ENCODE measurements around the gene CSF1.

Gene CSF1

DNA sequence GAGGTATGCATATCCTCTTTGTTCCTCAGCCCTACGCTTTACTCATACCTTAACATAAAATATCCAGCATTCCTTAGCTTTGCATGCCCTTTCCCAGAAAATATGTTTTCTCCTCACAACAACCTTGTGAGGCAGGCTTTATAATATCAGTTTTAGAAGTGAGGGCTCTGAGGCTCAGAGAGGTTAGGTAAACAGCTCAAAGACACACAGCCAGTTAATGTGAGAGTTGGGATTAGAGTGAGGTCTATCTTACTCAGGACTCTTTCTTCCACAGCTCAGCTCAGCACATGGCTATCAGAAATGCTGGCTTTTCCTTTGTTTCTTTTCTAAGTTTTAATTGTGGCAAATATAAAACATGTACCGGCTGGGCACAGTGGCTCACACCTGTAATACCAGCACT, 27.9 kb downstream of the CSF1 start:
- no peak for TF ChIP-seq EZH2phosphoT487 (IDR thresholded peaks at IDR 0.05; ENCODE audit: low read depth)
- TF ChIP-seq, protein P1, sequence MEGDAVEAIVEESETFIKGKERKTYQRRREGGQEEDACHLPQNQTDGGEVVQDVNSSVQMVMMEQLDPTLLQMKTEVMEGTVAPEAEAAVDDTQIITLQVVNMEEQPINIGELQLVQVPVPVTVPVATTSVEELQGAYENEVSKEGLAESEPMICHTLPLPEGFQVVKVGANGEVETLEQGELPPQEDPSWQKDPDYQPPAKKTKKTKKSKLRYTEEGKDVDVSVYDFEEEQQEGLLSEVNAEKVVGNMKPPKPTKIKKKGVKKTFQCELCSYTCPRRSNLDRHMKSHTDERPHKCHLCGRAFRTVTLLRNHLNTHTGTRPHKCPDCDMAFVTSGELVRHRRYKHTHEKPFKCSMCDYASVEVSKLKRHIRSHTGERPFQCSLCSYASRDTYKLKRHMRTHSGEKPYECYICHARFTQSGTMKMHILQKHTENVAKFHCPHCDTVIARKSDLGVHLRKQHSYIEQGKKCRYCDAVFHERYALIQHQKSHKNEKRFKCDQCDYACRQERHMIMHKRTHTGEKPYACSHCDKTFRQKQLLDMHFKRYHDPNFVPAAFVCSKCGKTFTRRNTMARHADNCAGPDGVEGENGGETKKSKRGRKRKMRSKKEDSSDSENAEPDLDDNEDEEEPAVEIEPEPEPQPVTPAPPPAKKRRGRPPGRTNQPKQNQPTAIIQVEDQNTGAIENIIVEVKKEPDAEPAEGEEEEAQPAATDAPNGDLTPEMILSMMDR (IDR thresholded peaks at IDR 0.05; ENCODE audit: low read depth, low read length): no peak
- Histone ChIP-seq H3K9ac (ENCODE audit: low read length) (no peak overlapping the region), H3K9me3 (ENCODE audit: insufficient read depth, low read length) (no peaks in the 10 kb centered on the region), H3K79me2 (ENCODE audit: low read length) (no peaks in the 10 kb centered on the region), H4K20me1 (ENCODE audit: insufficient read depth, low read length) (no peaks in the 10 kb centered on the region), H3K4me1 (ENCODE audit: low read length) (no peaks in the 10 kb centered on the region), H3K4me3 (ENCODE audit: low read length) (no peak overlapping the region), H3K27ac (ENCODE audit: low read length) (no peak overlapping the region), H3K36me3 (replicated peaks; ENCODE audit: low read depth, low read length) (no peaks in the 10 kb centered on the region), H3K4me2 (ENCODE audit: low read length) (no peak overlapping the region), H3K27me3 (ENCODE audit: low read depth, low read length) (no peaks in the 10 kb centered on the region), H2AFZ (ENCODE audit: low read depth, low read length) (no peak overlapping the region)

DNA sequence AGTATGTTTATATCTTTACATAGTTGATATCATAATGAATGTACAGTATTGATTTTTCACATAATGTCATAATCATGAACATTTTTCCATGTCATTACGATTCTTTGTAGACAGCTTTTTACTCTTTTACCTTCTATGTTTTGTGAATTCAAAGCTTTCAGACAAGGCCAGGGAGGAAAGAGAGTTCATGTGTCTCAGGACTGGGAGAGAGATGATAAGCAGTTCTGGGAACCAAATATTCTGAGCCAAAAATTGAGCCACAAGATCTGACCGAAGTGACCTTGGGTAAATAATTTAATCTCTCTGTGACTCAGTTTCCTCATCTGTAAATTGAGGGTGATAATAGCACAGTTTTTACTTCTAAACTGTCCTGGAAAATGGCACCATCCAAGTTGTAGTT, 31.8 kb downstream of the CSF1 start:
- Histone ChIP-seq H3K79me2 (ENCODE audit: low read length) (no peaks in the 10 kb centered on the region), H2AFZ (ENCODE audit: low read depth, low read length) (no peak overlapping the region), H3K4me2 (ENCODE audit: low read length) (no peak overlapping the region), H3K27ac (ENCODE audit: low read length) (no peak overlapping the region), H3K4me3 (ENCODE audit: low read length) (no peak overlapping the region), H3K9ac (ENCODE audit: low read length) (no peak overlapping the region), H3K9me3 (ENCODE audit: insufficient read depth, low read length) (no peaks in the 10 kb centered on the region), H3K36me3 (replicated peaks; ENCODE audit: low read depth, low read length) (no peaks in the 10 kb centered on the region), H3K4me1 (ENCODE audit: low read length) (no peaks in the 10 kb centered on the region), H3K27me3 (ENCODE audit: low read depth, low read length) (no peaks in the 10 kb centered on the region), H4K20me1 (ENCODE audit: insufficient read depth, low read length) (no peaks in the 10 kb centered on the region)
- no peak for TF ChIP-seq EZH2phosphoT487 (IDR thresholded peaks at IDR 0.05; ENCODE audit: low read depth)
- TF ChIP-seq, protein P1 (IDR thresholded peaks at IDR 0.05; ENCODE audit: low read depth, low read length): no peak

DNA sequence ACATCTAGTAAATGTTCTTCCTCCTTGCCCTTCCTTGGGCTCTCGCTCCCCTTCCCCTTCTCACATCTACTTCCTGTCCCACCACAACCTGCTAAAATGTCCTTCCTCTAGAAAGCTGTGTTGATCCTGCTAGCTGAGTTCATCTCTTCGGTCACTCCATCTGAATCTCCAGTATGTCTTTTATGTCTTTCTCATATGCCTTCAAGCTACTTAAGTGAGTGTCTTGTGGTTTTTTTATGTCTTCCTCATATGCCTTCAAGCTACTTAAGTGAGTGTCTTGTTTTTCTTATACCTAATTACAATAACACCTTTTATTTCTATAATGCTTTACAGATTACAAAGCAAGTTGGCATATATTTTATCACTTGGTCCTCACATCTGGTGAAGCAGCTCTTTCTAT, 33.9 kb downstream of the CSF1 start:
- H3K4me2 ChIP-seq (ENCODE audit: low read length): no peak overlapping the region
- H3K79me2 ChIP-seq (ENCODE audit: low read length): no peaks in the 10 kb centered on the region
- no peak overlapping the region for H3K9ac ChIP-seq (ENCODE audit: low read length)

DNA sequence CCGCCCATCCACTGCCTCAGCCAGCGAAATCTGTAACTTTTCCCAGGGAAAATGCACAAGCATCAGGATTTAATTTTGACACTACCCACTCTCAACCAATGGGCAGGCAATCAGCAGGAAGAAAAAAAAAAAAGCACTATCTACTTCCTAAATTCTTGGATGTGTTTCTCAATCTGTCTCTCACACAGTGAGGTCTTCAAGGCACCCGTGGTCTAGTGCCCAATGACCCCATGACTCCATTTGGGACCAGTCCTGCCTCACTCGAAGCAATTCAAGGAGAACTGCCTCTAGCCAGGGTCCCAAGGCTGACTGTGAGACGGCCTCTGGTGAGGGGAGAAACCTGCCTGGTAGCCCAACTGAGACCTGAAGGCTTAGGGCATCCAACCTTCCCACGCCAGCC, 35.9 kb downstream of the CSF1 start:
- Histone ChIP-seq H3K27me3 (ENCODE audit: low read depth, low read length) (no peaks in the 10 kb centered on the region), H3K9me3 (ENCODE audit: insufficient read depth, low read length) (no peaks in the 10 kb centered on the region), H3K9ac (ENCODE audit: low read length) (no peak overlapping the region), H3K36me3 (replicated peaks; ENCODE audit: low read depth, low read length) (no peaks in the 10 kb centered on the region), H3K4me2 (ENCODE audit: low read length) (no peak overlapping the region), H2AFZ (ENCODE audit: low read depth, low read length) (no peak overlapping the region), H3K4me1 (ENCODE audit: low read length) (peaks cover 9% of the 10 kb centered on the region), H3K79me2 (ENCODE audit: low read length) (no peaks in the 10 kb centered on the region), H3K4me3 (ENCODE audit: low read length) (no peak overlapping the region), H3K27ac (ENCODE audit: low read length) (no peak overlapping the region), H4K20me1 (ENCODE audit: insufficient read depth, low read length) (no peaks in the 10 kb centered on the region)
- no peak for TF ChIP-seq EZH2phosphoT487 (IDR thresholded peaks at IDR 0.05; ENCODE audit: low read depth)
- TF ChIP-seq, protein P1 (IDR thresholded peaks at IDR 0.05; ENCODE audit: low read depth, low read length): no peak

More for the DNA sequence above, 33.9 kb downstream of the CSF1 start:
- Histone ChIP-seq H4K20me1 (ENCODE audit: insufficient read depth, low read length) (no peaks in the 10 kb centered on the region), H3K36me3 (replicated peaks; ENCODE audit: low read depth, low read length) (no peaks in the 10 kb centered on the region), H3K27ac (ENCODE audit: low read length) (no peak overlapping the region), H3K9me3 (ENCODE audit: insufficient read depth, low read length) (no peaks in the 10 kb centered on the region), H2AFZ (ENCODE audit: low read depth, low read length) (no peak overlapping the region), H3K27me3 (ENCODE audit: low read depth, low read length) (no peaks in the 10 kb centered on the region), H3K4me1 (ENCODE audit: low read length) (peaks cover 9% of the 10 kb centered on the region), H3K4me3 (ENCODE audit: low read length) (no peak overlapping the region)
- no peak for TF ChIP-seq EZH2phosphoT487 (IDR thresholded peaks at IDR 0.05; ENCODE audit: low read depth)
- TF ChIP-seq, protein P1 (IDR thresholded peaks at IDR 0.05; ENCODE audit: low read depth, low read length): no peak
